GM21528 (cell line): Measurements from ENCODE around the gene RNF166.
A peak's percentile ranks its signal among the peaks of the same experiment; 100 is the strongest.

ENCODE experiments used
- ATAC-seq: cut with Tn5 transposase; IDR thresholded peaks from one replicate; pipeline ENCODE4 v1.9.1; 2021; ENCODE audit warnings: mild to moderate bottlenecking, moderate library complexity; ENCODE audit not compliant: unreplicated experiment, low FRiP score

RNF166 gene

GRCh38 chr16:88706229-88706964 lies at the start of gene RNF166, which contains the start of gene CTU2:
Gene RNF166 (minus strand): TSS chr16:88706408. CDS start chr16:88706325, 83 bp downstream.
Gene CTU2 (plus strand): TSS chr16:88706503. CDS start chr16:88706531, 28 bp downstream.
- peak; percentile 54 for ATAC-seq

- no peak for ATAC-seq
Measured at GRCh38 chr16:88754912-88755744, 48.9 kb upstream of the RNF166 start.

- no peak for ATAC-seq
Measured at GRCh38 chr16:88754109-88754911, 48.1 kb upstream of the RNF166 start.

GRCh38 chr16:88753602-88754001 lies 47.4 kb upstream of the RNF166 start:
- ATAC-seq = no peak

GRCh38 chr16:88753191-88753590 lies 47.0 kb upstream of the RNF166 start:
- no peak for ATAC-seq

GRCh38 chr16:88752386-88753002 lies 46.3 kb upstream of the RNF166 start:
- no peak for ATAC-seq

GRCh38 chr16:88750854-88751253 lies 44.6 kb upstream of the RNF166 start:
- ATAC-seq = no peak

GRCh38 chr16:88749358-88749757 lies 43.1 kb upstream of the RNF166 start:
- no peak for ATAC-seq

GRCh38 chr16:88748364-88748763 lies 42.2 kb upstream of the RNF166 start:
- no peak for ATAC-seq

GRCh38 chr16:88747588-88748301 lies 41.5 kb upstream of the RNF166 start:
- no peak for ATAC-seq

- no peak for ATAC-seq
Measured at GRCh38 chr16:88746506-88746905, 40.3 kb upstream of the RNF166 start.

GRCh38 chr16:88744577-88745521 lies 38.6 kb upstream of the RNF166 start:
- ATAC-seq = no peak

- no peak for ATAC-seq
Measured at GRCh38 chr16:88743693-88744576, 37.7 kb upstream of the RNF166 start.

GRCh38 chr16:88742896-88743605 lies 36.8 kb upstream of the RNF166 start:
- no peak for ATAC-seq

GRCh38 chr16:88741368-88741767 lies 35.2 kb upstream of the RNF166 start:
- ATAC-seq = no peak

GRCh38 chr16:88740727-88741055 lies 34.5 kb upstream of the RNF166 start:
- ATAC-seq = no peak
